ENCODE measurements around the gene ACTC1. TPM values are rescaled to one million over a fixed set of nuclear protein-coding genes. Genes with fewer than 3 reads are reported as not detected.

Gene ACTC1
- total RNA-seq, 1 experiment from 2014 or later, result not detected

DNA sequence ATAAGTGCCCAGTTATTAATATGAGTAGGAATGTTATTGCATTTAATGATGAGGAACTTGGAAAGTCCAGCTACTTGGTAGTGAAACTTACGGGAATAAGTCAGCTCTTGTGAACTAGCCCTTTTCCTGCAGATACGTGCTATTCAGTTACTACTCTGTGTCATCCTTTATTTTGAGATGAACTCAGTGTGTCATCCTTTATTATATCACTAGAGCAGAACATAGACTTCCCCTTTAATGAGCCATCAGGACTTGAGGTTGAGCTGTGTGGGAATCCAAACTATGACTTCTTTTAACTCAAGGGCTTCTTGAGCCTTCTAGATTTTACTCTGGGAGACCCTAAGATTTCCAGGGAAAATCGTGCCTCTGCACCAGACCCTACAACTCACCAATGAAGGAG is 3.6 kb downstream of the ACTC1 start:
- Histone ChIP-seq H3K4me1 (ENCODE audit: insufficient read depth, low read length, poor library complexity, severe bottlenecking) (no peaks in the 10 kb centered on the region), H3K27ac (ENCODE audit: low read depth, low read length, poor library complexity, severe bottlenecking) (no peak overlapping the region), H3K9me3 (ENCODE audit: low read depth, low read length, poor library complexity, severe bottlenecking) (no peaks in the 10 kb centered on the region), H3K27me3 (replicated peaks; ENCODE audit: insufficient read depth, low read depth, low read length, poor library complexity) (peaks cover 92% of the 10 kb centered on the region), H3K4me3 (ENCODE audit: low read depth, low read length, poor library complexity, severe bottlenecking) (no peak overlapping the region), H3K36me3 (ENCODE audit: insufficient read depth, low read length, poor library complexity, severe bottlenecking) (no peaks in the 10 kb centered on the region)
- no TSS peak for BruUV-seq (replicated peaks)
- intact Hi-C loops (cut with micrococcal nuclease; ENCODE audit: unreplicated experiment), result no loop called here
- ChIA-PET POLR2A (ENCODE audit: low non-redundant PET) (no interaction called here), CTCF (no interaction called here)
- DNase-seq (ENCODE audit: low spot score), result no peak
- TF ChIP-seq, protein P1, sequence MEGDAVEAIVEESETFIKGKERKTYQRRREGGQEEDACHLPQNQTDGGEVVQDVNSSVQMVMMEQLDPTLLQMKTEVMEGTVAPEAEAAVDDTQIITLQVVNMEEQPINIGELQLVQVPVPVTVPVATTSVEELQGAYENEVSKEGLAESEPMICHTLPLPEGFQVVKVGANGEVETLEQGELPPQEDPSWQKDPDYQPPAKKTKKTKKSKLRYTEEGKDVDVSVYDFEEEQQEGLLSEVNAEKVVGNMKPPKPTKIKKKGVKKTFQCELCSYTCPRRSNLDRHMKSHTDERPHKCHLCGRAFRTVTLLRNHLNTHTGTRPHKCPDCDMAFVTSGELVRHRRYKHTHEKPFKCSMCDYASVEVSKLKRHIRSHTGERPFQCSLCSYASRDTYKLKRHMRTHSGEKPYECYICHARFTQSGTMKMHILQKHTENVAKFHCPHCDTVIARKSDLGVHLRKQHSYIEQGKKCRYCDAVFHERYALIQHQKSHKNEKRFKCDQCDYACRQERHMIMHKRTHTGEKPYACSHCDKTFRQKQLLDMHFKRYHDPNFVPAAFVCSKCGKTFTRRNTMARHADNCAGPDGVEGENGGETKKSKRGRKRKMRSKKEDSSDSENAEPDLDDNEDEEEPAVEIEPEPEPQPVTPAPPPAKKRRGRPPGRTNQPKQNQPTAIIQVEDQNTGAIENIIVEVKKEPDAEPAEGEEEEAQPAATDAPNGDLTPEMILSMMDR (conservative IDR thresholded peaks at IDR 0.05; ENCODE audit: low read depth, low read length), result no peak
- no peak for TF ChIP-seq EZH2 (IDR thresholded peaks at IDR 0.05; ENCODE audit: borderline replicate concordance, low read depth, low read length, poor library complexity, severe bottlenecking)

DNA sequence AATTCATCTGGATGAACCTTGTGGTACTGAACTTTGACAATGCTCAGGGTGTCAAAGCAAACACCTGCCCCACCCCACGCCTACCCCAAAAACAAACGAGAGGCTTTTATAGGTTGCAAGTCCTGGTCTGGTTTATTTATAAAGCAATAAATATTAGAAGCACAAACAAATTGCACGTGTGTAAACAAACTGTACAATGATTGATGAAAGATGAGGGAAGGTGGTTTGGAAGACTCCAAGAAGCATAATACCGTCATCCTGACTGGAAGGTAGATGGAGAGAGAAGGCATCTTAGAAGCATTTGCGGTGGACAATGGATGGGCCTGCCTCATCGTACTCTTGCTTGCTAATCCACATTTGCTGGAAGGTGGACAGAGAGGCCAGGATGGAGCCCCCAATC is 5.2 kb downstream of the ACTC1 start:
- no peak for DNase-seq (ENCODE audit: low spot score)
- intact Hi-C loops (cut with micrococcal nuclease; ENCODE audit: unreplicated experiment), result no loop called here
- H3K9me3 ChIP-seq (ENCODE audit: low read depth, low read length, poor library complexity, severe bottlenecking), result no peaks in the 10 kb centered on the region
- H3K4me3 ChIP-seq (ENCODE audit: low read depth, low read length, poor library complexity, severe bottlenecking), result no peak overlapping the region
- peaks cover 82% of the 10 kb centered on the region for H3K27me3 ChIP-seq (replicated peaks; ENCODE audit: insufficient read depth, low read depth, low read length, poor library complexity)
- ChIA-PET CTCF (no interaction called here), POLR2A (ENCODE audit: low non-redundant PET) (no interaction called here)
- TF ChIP-seq, protein P1 (conservative IDR thresholded peaks at IDR 0.05; ENCODE audit: low read depth, low read length), result no peak
- no peak for TF ChIP-seq EZH2 (IDR thresholded peaks at IDR 0.05; ENCODE audit: borderline replicate concordance, low read depth, low read length, poor library complexity, severe bottlenecking)
- H3K4me1 ChIP-seq (ENCODE audit: insufficient read depth, low read length, poor library complexity, severe bottlenecking), result no peaks in the 10 kb centered on the region
- H3K36me3 ChIP-seq (ENCODE audit: insufficient read depth, low read length, poor library complexity, severe bottlenecking), result no peaks in the 10 kb centered on the region
- H3K27ac ChIP-seq (ENCODE audit: low read depth, low read length, poor library complexity, severe bottlenecking), result no peak overlapping the region
- BruUV-seq (replicated peaks), result no TSS peak

DNA sequence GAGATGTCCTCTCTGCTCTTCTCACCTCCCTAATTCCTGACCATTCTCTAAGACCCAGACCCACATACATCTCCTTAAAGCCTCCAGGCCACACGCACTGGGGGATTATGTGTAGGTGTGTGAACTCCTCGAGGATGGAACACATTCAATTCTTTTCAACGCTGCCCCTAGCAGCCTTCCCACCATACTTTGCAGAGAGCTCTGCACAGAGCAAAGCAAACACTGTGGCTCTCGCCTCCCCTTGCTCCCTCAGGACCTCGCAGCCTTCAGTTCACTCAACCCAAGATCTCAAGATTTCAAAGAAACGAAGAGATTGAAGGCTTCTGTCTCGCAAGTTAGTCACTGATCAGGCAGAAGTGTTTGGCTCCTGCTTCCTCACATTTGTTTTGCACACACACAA is 6.0 kb downstream of the ACTC1 start:
- no peaks in the 10 kb centered on the region for H3K36me3 ChIP-seq (ENCODE audit: insufficient read depth, low read length, poor library complexity, severe bottlenecking)
- ChIA-PET CTCF (no interaction called here), POLR2A (ENCODE audit: low non-redundant PET) (no interaction called here)
- intact Hi-C loops (cut with micrococcal nuclease; ENCODE audit: unreplicated experiment), result no loop called here
- no peak for DNase-seq (ENCODE audit: low spot score)
- no peaks in the 10 kb centered on the region for H3K4me1 ChIP-seq (ENCODE audit: insufficient read depth, low read length, poor library complexity, severe bottlenecking)
- TF ChIP-seq, protein P1 (conservative IDR thresholded peaks at IDR 0.05; ENCODE audit: low read depth, low read length), result no peak
- TF ChIP-seq EZH2 (IDR thresholded peaks at IDR 0.05; ENCODE audit: borderline replicate concordance, low read depth, low read length, poor library complexity, severe bottlenecking), result no peak
- H3K27me3 ChIP-seq (replicated peaks; ENCODE audit: insufficient read depth, low read depth, low read length, poor library complexity), result peaks cover 80% of the 10 kb centered on the region
- no TSS peak for BruUV-seq (replicated peaks)
- H3K9me3 ChIP-seq (ENCODE audit: low read depth, low read length, poor library complexity, severe bottlenecking), result no peaks in the 10 kb centered on the region
- no peak overlapping the region for H3K4me3 ChIP-seq (ENCODE audit: low read depth, low read length, poor library complexity, severe bottlenecking)
- no peak overlapping the region for H3K27ac ChIP-seq (ENCODE audit: low read depth, low read length, poor library complexity, severe bottlenecking)

Data from A673 (cell line).